Upper lobe of right lung (tissue), 1 donor: ENCODE results near the gene ARHGAP45. TPM values are rescaled to one million over a fixed set of nuclear protein-coding genes. Genes with fewer than 3 reads are reported as not detected.

Experiments used
- ATAC-seq: fragments of 200-7000 bp; cut with Tn5 transposase; one replicate; pipeline ENCODE4 v1.9.1; 2020; ENCODE audit warnings: mild to moderate bottlenecking, moderate library complexity
- DNase-seq: peaks from one replicate; pipeline ENCODE4 v3.0.0-alpha.2; 2020
- H3K27ac ChIP-seq: fragments of 200-600 bp; one replicate; pipeline ENCODE4 v1.8.0; 2022
- H3K27me3 ChIP-seq: fragments of 200-600 bp; one replicate; pipeline ENCODE4 v1.8.0; 2022; ENCODE audit warnings: mild to moderate bottlenecking
- H3K36me3 ChIP-seq: fragments of 200-600 bp; one replicate; pipeline ENCODE4 v1.8.0; 2022
- H3K4me1 ChIP-seq: fragments of 200-600 bp; one replicate; pipeline ENCODE4 v1.8.0; 2022
- H3K4me3 ChIP-seq: fragments of 200-600 bp; one replicate; pipeline ENCODE4 v1.8.0; 2022; ENCODE audit warnings: mild to moderate bottlenecking
- H3K9me3 ChIP-seq: fragments of 200-600 bp; one replicate; pipeline ENCODE4 v1.8.0; 2022
- CTCF ChIP-seq: fragments of 200-600 bp; IDR thresholded peaks from one replicate; pipeline ENCODE4 v1.8.0; 2022; ENCODE audit warnings: antibody characterized with exemption
- intact Hi-C: fragments of 100-400 bp; cut with DNase I; formaldehyde crosslinking; loops from one replicate; pipeline ENCODE4 v1.11.0; 2022
- long read RNA-seq: library from polyadenylated mRNA; unstranded; transcript quantifications from one replicate; pipeline ENCODE4 v2.0.0, GENCODE V29; 2021
- total RNA-seq: library from RNA; stranded (reverse); fragmentation: NEBNext Ultra II Directional; extraction: Animal tissue kit (Norgen Biotek cat#: 25700); gene quantifications from one replicate; pipeline ENCODE4 v1.2.1, GENCODE V29; 2021
- donor health status: DM: no; HTN: yes; CAD: no; lungs with severe emphysema.

The ARHGAP45 gene
- total RNA-seq, result 98.2 TPM
- long read RNA-seq, full-length matches to known transcripts, result 101 of 214 reads
- long read RNA-seq, partial matches to known transcripts, result 74 of 214 reads
- long read RNA-seq, other reads (novel, unspliced or antisense), result 39 of 214 reads

- TF ChIP-seq CTCF, result no peak
- DNase-seq, result peak; percentile 85
- intact Hi-C loops, result no loop called here
- Histone ChIP-seq H3K27me3 (no peaks in the 10 kb centered on the region), H3K9me3 (no peaks in the 10 kb centered on the region), H3K4me1 (peaks cover 54% of the 10 kb centered on the region), H3K27ac (peak within 1 kb of the TSS; percentile 79), H3K36me3 (no peaks in the 10 kb centered on the region), H3K4me3 (peak within 1 kb of the TSS; percentile 62)
- peak; percentile 8 for ATAC-seq
These were observed at the start of gene ARHGAP45 for GRCh38 chr19:1066748-1067340. Gene ARHGAP45 (plus strand): TSS chr19:1067167. CDS start chr19:1067406, 239 bp downstream.

- TF ChIP-seq CTCF, result no peak
- no peaks in the 10 kb centered on the region for H3K27me3 ChIP-seq
- no peak for DNase-seq
- intact Hi-C loops, result no loop called here
- peaks cover 52% of the 10 kb centered on the region for H3K4me1 ChIP-seq
- peak overlapping the region; percentile 55 for H3K27ac ChIP-seq
- ATAC-seq, result no peak
- H3K4me3 ChIP-seq, result no peak overlapping the region
- no peaks in the 10 kb centered on the region for H3K9me3 ChIP-seq
- peaks cover 15% of the 10 kb centered on the region for H3K36me3 ChIP-seq
These were observed 49.1 kb upstream of the ARHGAP45 start for GRCh38 chr19:1017906-1018305.

- no peak for ATAC-seq
- Histone ChIP-seq H3K36me3 (peaks cover 10% of the 10 kb centered on the region), H3K4me3 (no peak overlapping the region), H3K27ac (no peak overlapping the region), H3K4me1 (peaks cover 56% of the 10 kb centered on the region), H3K9me3 (no peaks in the 10 kb centered on the region), H3K27me3 (no peaks in the 10 kb centered on the region)
- no peak for DNase-seq
- intact Hi-C loops, result no loop called here
- no peak for TF ChIP-seq CTCF
These were observed 48.6 kb upstream of the ARHGAP45 start for GRCh38 chr19:1018393-1018792.

GRCh38 chr19:1018932-1019615 lies 47.9 kb upstream of the ARHGAP45 start:
- Histone ChIP-seq H3K9me3 (no peaks in the 10 kb centered on the region), H3K27me3 (no peaks in the 10 kb centered on the region), H3K27ac (no peak overlapping the region), H3K4me3 (peak overlapping the region; percentile 79), H3K4me1 (peaks cover 56% of the 10 kb centered on the region), H3K36me3 (peaks cover 3% of the 10 kb centered on the region)
- no peak for ATAC-seq
- intact Hi-C loops, result no loop called here
- TF ChIP-seq CTCF, result no peak
- no peak for DNase-seq

- Histone ChIP-seq H3K36me3 (no peaks in the 10 kb centered on the region), H3K27ac (no peak overlapping the region), H3K4me3 (peak overlapping the region; percentile 79), H3K27me3 (no peaks in the 10 kb centered on the region), H3K9me3 (no peaks in the 10 kb centered on the region), H3K4me1 (peaks cover 56% of the 10 kb centered on the region)
- no peak for ATAC-seq
- intact Hi-C loops, result no loop called here
- TF ChIP-seq CTCF, result no peak
- DNase-seq, result no peak
These were observed 47.4 kb upstream of the ARHGAP45 start for GRCh38 chr19:1019616-1019961.
